Glutamatergic neuron (in vitro differentiated cells): ENCODE results near the gene LNPEP. TPM values are rescaled to one million over a fixed set of nuclear protein-coding genes. Genes with fewer than 3 reads are reported as not detected.

Experiments used
- DNase-seq: peaks from one replicate; pipeline ENCODE4 v3.0.0; 2022
- H3K27ac Mint-ChIP-seq: one replicate; pipeline ENCODE4 v1.8.0; 2020; ENCODE audit warnings: mild to moderate bottlenecking, mixed read lengths, inconsistent platforms; ENCODE audit not compliant: unreplicated experiment
- H3K27me3 Mint-ChIP-seq: one replicate; pipeline ENCODE4 v1.8.0; 2020; ENCODE audit warnings: mild to moderate bottlenecking, moderate library complexity, mixed read lengths, inconsistent platforms; ENCODE audit not compliant: unreplicated experiment
- H3K36me3 Mint-ChIP-seq: one replicate; pipeline ENCODE4 v1.8.0; 2020; ENCODE audit warnings: mild to moderate bottlenecking, mixed read lengths, inconsistent platforms; ENCODE audit not compliant: unreplicated experiment
- H3K4me1 Mint-ChIP-seq: one replicate; pipeline ENCODE4 v1.8.0; 2020; ENCODE audit warnings: mild to moderate bottlenecking, low read depth, mixed read lengths, inconsistent platforms; ENCODE audit not compliant: unreplicated experiment
- H3K4me3 Mint-ChIP-seq: one replicate; pipeline ENCODE4 v1.8.0; 2020; ENCODE audit warnings: mild to moderate bottlenecking, mixed read lengths, inconsistent platforms; ENCODE audit not compliant: unreplicated experiment
- H3K9me3 Mint-ChIP-seq: one replicate; pipeline ENCODE4 v1.8.0; 2020; ENCODE audit warnings: mild to moderate bottlenecking, moderate library complexity, mixed read lengths, inconsistent platforms; ENCODE audit not compliant: unreplicated experiment
- CTCF ChIP-seq: fragments of 200-600 bp; sonication (generic); IDR thresholded peaks from one replicate; pipeline ENCODE4 v1.5.0; 2021; ENCODE audit not compliant: partially characterized antibody, unreplicated experiment
- total RNA-seq: library from RNA; stranded (reverse); fragmentation: NEBNext Ultra II Directional; extraction: Animal tissue kit (Norgen Biotek cat#: 25700); gene quantifications from one replicate; pipeline ENCODE4 v1.2.1, GENCODE V29; 2021; ENCODE audit not compliant: unreplicated experiment

Gene LNPEP
- total RNA-seq, 1 donor from 2014 or later, result 9.3 TPM

GRCh38 chr5:97070234-97070633, 134.4 kb downstream of the LNPEP start:
- H3K27ac Mint-ChIP-seq, result no peak overlapping the region
- TF ChIP-seq CTCF, result no peak
- H3K9me3 Mint-ChIP-seq, result peaks cover 2% of the 10 kb centered on the region

GRCh38 chr5:97071101-97071500, 135.2 kb downstream of the LNPEP start:
- no peak overlapping the region for H3K27ac Mint-ChIP-seq
- no peaks in the 10 kb centered on the region for H3K4me1 Mint-ChIP-seq
- H3K36me3 Mint-ChIP-seq, result no peaks in the 10 kb centered on the region
- no peak for DNase-seq
- peaks cover 1% of the 10 kb centered on the region for H3K27me3 Mint-ChIP-seq
- TF ChIP-seq CTCF, result no peak
- H3K9me3 Mint-ChIP-seq, result peaks cover 2% of the 10 kb centered on the region
- H3K4me3 Mint-ChIP-seq, result no peak overlapping the region

More at GRCh38 chr5:97070234-97070633, 134.4 kb downstream of the LNPEP start:
- no peak for DNase-seq
- no peaks in the 10 kb centered on the region for H3K36me3 Mint-ChIP-seq
- no peak overlapping the region for H3K4me3 Mint-ChIP-seq
- H3K4me1 Mint-ChIP-seq, result no peaks in the 10 kb centered on the region
- H3K27me3 Mint-ChIP-seq, result peaks cover 1% of the 10 kb centered on the region

GRCh38 chr5:97071993-97072392, 136.1 kb downstream of the LNPEP start:
- no peaks in the 10 kb centered on the region for H3K36me3 Mint-ChIP-seq
- peaks cover 1% of the 10 kb centered on the region for H3K27me3 Mint-ChIP-seq
- no peak for DNase-seq
- no peaks in the 10 kb centered on the region for H3K4me1 Mint-ChIP-seq
- H3K9me3 Mint-ChIP-seq, result peaks cover 2% of the 10 kb centered on the region
- H3K27ac Mint-ChIP-seq, result no peak overlapping the region
- TF ChIP-seq CTCF, result no peak
- no peak overlapping the region for H3K4me3 Mint-ChIP-seq

GRCh38 chr5:97072696-97073095, 136.8 kb downstream of the LNPEP start:
- no peak overlapping the region for H3K27ac Mint-ChIP-seq
- no peak for TF ChIP-seq CTCF
- peaks cover 2% of the 10 kb centered on the region for H3K9me3 Mint-ChIP-seq
- peaks cover 1% of the 10 kb centered on the region for H3K27me3 Mint-ChIP-seq
- no peak for DNase-seq
- no peaks in the 10 kb centered on the region for H3K4me1 Mint-ChIP-seq
- H3K4me3 Mint-ChIP-seq, result no peak overlapping the region
- no peaks in the 10 kb centered on the region for H3K36me3 Mint-ChIP-seq

GRCh38 chr5:97073420-97073819, 137.5 kb downstream of the LNPEP start:
- Mint-ChIP-seq H3K4me3 (no peak overlapping the region), H3K36me3 (no peaks in the 10 kb centered on the region), H3K4me1 (no peaks in the 10 kb centered on the region), H3K9me3 (peaks cover 2% of the 10 kb centered on the region), H3K27me3 (peaks cover 1% of the 10 kb centered on the region), H3K27ac (no peak overlapping the region)
- DNase-seq, result no peak
- no peak for TF ChIP-seq CTCF
